ENCODE data around the gene PLSCR5.

PLSCR5 gene

GRCh38 chr3:146589899-146590508 is 15.1 kb downstream of the PLSCR5 start:
- in situ Hi-C loops (cut with HindIII; ENCODE audit: low sequenced_read_pairs): no loop called here

- in situ Hi-C loops (cut with HindIII; ENCODE audit: low sequenced_read_pairs): no loop called here
Observed at GRCh38 chr3:146585156-146585555, 20.0 kb downstream of the PLSCR5 start.

- in situ Hi-C loops (cut with HindIII; ENCODE audit: low sequenced_read_pairs): no loop called here
Observed at GRCh38 chr3:146581951-146582467, 23.1 kb downstream of the PLSCR5 start.

GRCh38 chr3:146581080-146581601 is 24.0 kb downstream of the PLSCR5 start:
- in situ Hi-C loops (cut with HindIII; ENCODE audit: low sequenced_read_pairs): no loop called here

- in situ Hi-C loops (cut with HindIII; ENCODE audit: low sequenced_read_pairs): no loop called here
Observed at GRCh38 chr3:146577662-146578061, 27.5 kb downstream of the PLSCR5 start.

- in situ Hi-C loops (cut with HindIII; ENCODE audit: low sequenced_read_pairs): no loop called here
Observed at GRCh38 chr3:146575636-146576035, 29.5 kb downstream of the PLSCR5 start.

- in situ Hi-C loops (cut with HindIII; ENCODE audit: low sequenced_read_pairs): no loop called here
Observed at GRCh38 chr3:146574173-146574572, 31.0 kb downstream of the PLSCR5 start.

GRCh38 chr3:146569314-146569713 is 35.8 kb downstream of the PLSCR5 start:
- in situ Hi-C loops (cut with HindIII; ENCODE audit: low sequenced_read_pairs): no loop called here

- in situ Hi-C loops (cut with HindIII; ENCODE audit: low sequenced_read_pairs): no loop called here
Observed at GRCh38 chr3:146566138-146566537, 39.0 kb downstream of the PLSCR5 start.

- in situ Hi-C loops (cut with HindIII; ENCODE audit: low sequenced_read_pairs): no loop called here
Observed at GRCh38 chr3:146561879-146562278, 43.3 kb downstream of the PLSCR5 start.

- in situ Hi-C loops (cut with HindIII; ENCODE audit: low sequenced_read_pairs): no loop called here
Observed at GRCh38 chr3:146561463-146561862, 43.7 kb downstream of the PLSCR5 start.

- in situ Hi-C loops (cut with HindIII; ENCODE audit: low sequenced_read_pairs): no loop called here
Observed at GRCh38 chr3:146560678-146561077, 44.5 kb downstream of the PLSCR5 start.

- in situ Hi-C loops (cut with HindIII; ENCODE audit: low sequenced_read_pairs): no loop called here
Observed at GRCh38 chr3:146559388-146559787, 45.8 kb downstream of the PLSCR5 start.

- in situ Hi-C loops (cut with HindIII; ENCODE audit: low sequenced_read_pairs): no loop called here
Observed at GRCh38 chr3:146558781-146559180, 46.4 kb downstream of the PLSCR5 start.

- in situ Hi-C loops (cut with HindIII; ENCODE audit: low sequenced_read_pairs): no loop called here
Observed at GRCh38 chr3:146557745-146558144, 47.4 kb downstream of the PLSCR5 start.

- in situ Hi-C loops (cut with HindIII; ENCODE audit: low sequenced_read_pairs): no loop called here
Observed at GRCh38 chr3:146555311-146555710, 49.8 kb downstream of the PLSCR5 start.

GRCh38 chr3:146554151-146554760 is 50.9 kb downstream of the PLSCR5 start:
- in situ Hi-C loops (cut with HindIII; ENCODE audit: low sequenced_read_pairs): no loop called here

GRCh38 chr3:146550743-146551510 is 54.2 kb downstream of the PLSCR5 start:
- in situ Hi-C loops (cut with HindIII; ENCODE audit: low sequenced_read_pairs): no loop called here

GRCh38 chr3:146550070-146550615 is 55.0 kb downstream of the PLSCR5 start:
- in situ Hi-C loops (cut with HindIII; ENCODE audit: low sequenced_read_pairs): no loop called here

GRCh38 chr3:146547235-146547835 is 57.8 kb downstream of the PLSCR5 start:
- in situ Hi-C loops (cut with HindIII; ENCODE audit: low sequenced_read_pairs): no loop called here

Measured in DLD1 (cell line).